AG04450 (cell line): ENCODE data around the gene CORO7. TPM values are rescaled to one million over a fixed set of nuclear protein-coding genes. Genes with fewer than 3 reads are reported as not detected.

Experiments used
- CTCF ChIA-PET: fragments of 300-600, 350-600 bp; formaldehyde crosslinking; extraction: SDS; loops from one replicate; lab custom pipeline; 2022; ENCODE audit warnings: antibody characterized with exemption, inconsistent platforms; lab: Charles Lee
- POLR2A ChIA-PET: fragments of 350-600 bp; formaldehyde crosslinking; extraction: SDS; loops from one replicate; lab custom pipeline; 2021; ENCODE audit warnings: antibody characterized with exemption, inconsistent platforms; lab: Yijun Ruan, JAX
- DNase-seq: peaks from one replicate; pipeline ENCODE4 v3.0.0-alpha.2; 2011; ENCODE audit warnings: low read depth, low spot score
- H3K27ac ChIP-seq: one replicate; pipeline ENCODE4 v1.5.1; 2012; ENCODE audit warnings: low read depth, low read length, control low read depth
- H3K27me3 ChIP-seq: one replicate; pipeline ENCODE4 v1.6.0; 2012; ENCODE audit warnings: low read length; ENCODE audit not compliant: control insufficient read depth, insufficient read depth
- H3K4me3 ChIP-seq: 2 replicates; pipeline ENCODE4 v1.5.1; 2011; ENCODE audit warnings: mild to moderate bottlenecking, low read depth, low read length, control low read depth
- H3K9me3 ChIP-seq: 2 replicates; pipeline ENCODE4 v1.5.1; 2012; ENCODE audit warnings: low read length; ENCODE audit not compliant: control insufficient read depth, insufficient read depth
- polyA plus RNA-seq: library from polyadenylated mRNA; depleted of rRNA; stranded (reverse); fragments of >200 nt; gene quantifications from 2 replicates; pipeline ENCODE4 v1.2.3, GENCODE V29; 2011
- TF ChIP-seq, protein P1 (sequence below): IDR thresholded peaks from 2 replicates; pipeline ENCODE4 v1.5.1; 2011; ENCODE audit warnings: low read depth, low read length, control low read depth, inconsistent platforms

CORO7 gene
- polyA plus RNA-seq, 1 experiment = 7.0 TPM

DNA sequence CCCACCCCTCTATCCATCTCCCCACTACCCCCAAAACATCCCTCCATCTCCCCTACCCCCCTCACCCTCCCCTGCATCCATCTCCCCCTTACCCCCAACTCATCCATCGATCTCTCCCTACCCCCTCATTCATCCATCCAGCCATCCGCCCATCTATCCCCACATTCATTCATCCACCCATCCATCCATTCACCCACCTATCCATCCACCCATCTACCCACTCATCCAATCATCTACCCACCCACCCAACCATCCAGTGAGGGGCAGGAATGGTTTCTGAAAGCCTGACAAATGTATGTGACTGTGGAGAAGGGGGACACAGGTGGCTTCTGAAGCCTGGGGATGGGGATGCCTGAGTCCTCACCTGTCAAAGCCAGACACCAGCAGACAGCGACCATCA is 56.5 kb downstream of the CORO7 start:
- Histone ChIP-seq H3K27me3 (no peaks in the 10 kb centered on the region), H3K9me3 (no peaks in the 10 kb centered on the region; the same call in 1 of the 2 replicates), H3K4me3 (no peak overlapping the region), H3K27ac (no peak overlapping the region)
- ChIA-PET CTCF (interaction anchor here (0.8 to 5.3 kb wide), 11 partner anchors 9 to 58 kb away, joined by 3 to 132 read pairs (median 5); partner anchors contain the start of gene VASN), POLR2A (interaction anchor here (0.7 kb wide), 1 partner anchor 43 kb away, joined by 3 read pairs; no protein-coding TSS in a partner anchor)
- TF ChIP-seq, protein P1, sequence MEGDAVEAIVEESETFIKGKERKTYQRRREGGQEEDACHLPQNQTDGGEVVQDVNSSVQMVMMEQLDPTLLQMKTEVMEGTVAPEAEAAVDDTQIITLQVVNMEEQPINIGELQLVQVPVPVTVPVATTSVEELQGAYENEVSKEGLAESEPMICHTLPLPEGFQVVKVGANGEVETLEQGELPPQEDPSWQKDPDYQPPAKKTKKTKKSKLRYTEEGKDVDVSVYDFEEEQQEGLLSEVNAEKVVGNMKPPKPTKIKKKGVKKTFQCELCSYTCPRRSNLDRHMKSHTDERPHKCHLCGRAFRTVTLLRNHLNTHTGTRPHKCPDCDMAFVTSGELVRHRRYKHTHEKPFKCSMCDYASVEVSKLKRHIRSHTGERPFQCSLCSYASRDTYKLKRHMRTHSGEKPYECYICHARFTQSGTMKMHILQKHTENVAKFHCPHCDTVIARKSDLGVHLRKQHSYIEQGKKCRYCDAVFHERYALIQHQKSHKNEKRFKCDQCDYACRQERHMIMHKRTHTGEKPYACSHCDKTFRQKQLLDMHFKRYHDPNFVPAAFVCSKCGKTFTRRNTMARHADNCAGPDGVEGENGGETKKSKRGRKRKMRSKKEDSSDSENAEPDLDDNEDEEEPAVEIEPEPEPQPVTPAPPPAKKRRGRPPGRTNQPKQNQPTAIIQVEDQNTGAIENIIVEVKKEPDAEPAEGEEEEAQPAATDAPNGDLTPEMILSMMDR = no peak
- DNase-seq = no peak

DNA sequence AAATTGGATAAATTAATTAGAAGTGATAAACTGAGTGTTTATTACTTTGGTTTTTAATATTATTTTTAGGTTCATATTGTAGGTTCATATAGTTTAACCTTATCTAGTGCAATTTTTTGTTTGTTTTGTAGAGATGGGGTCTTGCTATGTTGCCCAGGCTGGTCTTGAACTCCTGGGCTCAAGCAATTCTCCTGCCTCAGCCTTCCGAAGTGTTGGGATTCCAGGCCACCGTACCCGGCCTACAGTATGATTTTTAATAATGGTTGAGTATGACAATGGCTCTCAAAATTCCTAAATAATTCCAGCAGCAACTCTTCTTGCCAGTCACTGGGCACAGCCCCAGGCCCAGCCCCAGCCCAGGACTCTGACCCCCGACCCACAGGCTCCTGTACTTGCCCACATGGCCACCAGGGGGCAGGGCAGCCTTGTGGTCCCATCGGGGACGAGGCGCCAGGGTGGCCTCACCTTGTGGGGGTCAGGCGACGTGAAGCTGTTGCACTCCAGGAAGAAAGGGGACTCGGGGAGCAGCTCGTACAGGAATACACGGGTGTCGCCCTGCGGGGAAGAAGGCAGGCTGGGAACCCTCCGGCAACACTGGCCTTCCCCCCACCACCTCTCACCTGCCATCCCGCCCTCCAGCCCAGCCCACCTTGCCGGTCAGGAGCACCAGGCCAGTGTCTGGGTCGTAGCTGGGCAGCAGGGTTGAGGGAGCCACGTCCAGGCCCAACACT is 57.4 kb downstream of the CORO7 start:
- POLR2A ChIA-PET = interaction anchor here (0.7 kb wide), 1 partner anchor 44 kb away, joined by 3 read pairs; no protein-coding TSS in a partner anchor
- CTCF ChIA-PET = interaction anchor here (0.6 to 5.3 kb wide), 18 partner anchors 8 to 59 kb away, joined by 3 to 132 read pairs (median 4); partner anchors contain the start of genes PAM16 and VASN
- Histone ChIP-seq H3K9me3 (no peaks in the 10 kb centered on the region; the same call in 1 of the 2 replicates), H3K27ac (no peak overlapping the region), H3K4me3 (no peak overlapping the region), H3K27me3 (no peaks in the 10 kb centered on the region)
- DNase-seq = no peak
- TF ChIP-seq, protein P1 = peak; percentile 86

DNA sequence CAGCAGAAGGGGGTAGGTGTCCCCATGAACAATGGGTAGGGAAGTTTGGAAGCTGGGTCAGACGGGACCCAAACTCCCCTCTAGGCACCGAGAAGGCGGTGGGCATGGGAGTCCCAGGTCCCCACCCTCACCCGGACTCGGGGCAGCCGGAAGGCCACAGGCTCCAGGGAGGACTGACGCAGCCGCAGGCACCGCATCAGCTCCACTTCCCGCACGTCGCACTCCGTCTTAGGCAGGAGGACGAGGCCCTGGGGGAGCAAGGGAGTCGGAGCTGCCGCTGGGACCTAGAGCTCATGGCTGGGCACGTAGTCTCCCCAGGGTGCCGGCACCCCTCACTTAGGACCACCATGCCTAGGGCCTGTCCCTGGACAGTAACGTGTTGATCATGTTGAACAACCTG is 58.2 kb downstream of the CORO7 start:
- ChIA-PET CTCF (interaction anchor here (0.6 to 5.3 kb wide), 4 partner anchors 35 to 1283 kb away, joined by 3 to 132 read pairs (median 6); no protein-coding TSS in a partner anchor), POLR2A (no interaction called here)
- TF ChIP-seq, protein P1 = no peak
- H3K27ac ChIP-seq = no peak overlapping the region
- no peaks in the 10 kb centered on the region for H3K27me3 ChIP-seq
- no peaks in the 10 kb centered on the region; the same call in 1 of the 2 replicates for H3K9me3 ChIP-seq
- no peak for DNase-seq
- no peak overlapping the region for H3K4me3 ChIP-seq

DNA sequence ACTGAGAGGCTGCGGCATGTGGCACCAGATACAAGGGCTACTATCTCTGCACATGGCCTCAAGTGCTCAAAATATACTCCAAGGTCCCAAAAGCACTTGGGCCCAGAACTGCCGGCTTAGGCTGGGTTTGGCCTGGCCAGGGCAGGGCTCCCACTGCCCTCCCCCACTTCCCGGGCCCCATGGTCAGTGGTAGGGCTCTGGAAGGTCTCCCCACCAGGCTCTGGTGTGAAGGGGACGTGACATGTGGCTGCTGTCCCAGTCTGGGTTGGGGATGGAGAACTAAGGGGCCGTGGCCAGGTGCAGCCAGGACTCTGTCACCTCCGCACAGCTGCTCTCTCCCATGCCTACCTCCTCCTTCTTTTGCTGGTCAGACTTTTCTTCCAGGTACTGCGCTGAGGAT is 59.6 kb downstream of the CORO7 start:
- Histone ChIP-seq H3K27me3 (no peaks in the 10 kb centered on the region), H3K9me3 (no peaks in the 10 kb centered on the region; the same call in 1 of the 2 replicates), H3K27ac (no peak overlapping the region), H3K4me3 (no peak overlapping the region)
- TF ChIP-seq, protein P1 = no peak
- no peak for DNase-seq
- POLR2A ChIA-PET = no interaction called here
- CTCF ChIA-PET = interaction anchor here (1.6 to 2.2 kb wide), 2 partner anchors 46 to 47 kb away, joined by 4 to 7 read pairs; no protein-coding TSS in a partner anchor
